ENCODE results near the gene TEX51.

GRCh38 chr2:126902859-126903258, 4.2 kb downstream of the TEX51 start:
- no peak for TF ChIP-seq POLR2A (IDR thresholded peaks at IDR 0.05)
- TF ChIP-seq, protein P1, sequence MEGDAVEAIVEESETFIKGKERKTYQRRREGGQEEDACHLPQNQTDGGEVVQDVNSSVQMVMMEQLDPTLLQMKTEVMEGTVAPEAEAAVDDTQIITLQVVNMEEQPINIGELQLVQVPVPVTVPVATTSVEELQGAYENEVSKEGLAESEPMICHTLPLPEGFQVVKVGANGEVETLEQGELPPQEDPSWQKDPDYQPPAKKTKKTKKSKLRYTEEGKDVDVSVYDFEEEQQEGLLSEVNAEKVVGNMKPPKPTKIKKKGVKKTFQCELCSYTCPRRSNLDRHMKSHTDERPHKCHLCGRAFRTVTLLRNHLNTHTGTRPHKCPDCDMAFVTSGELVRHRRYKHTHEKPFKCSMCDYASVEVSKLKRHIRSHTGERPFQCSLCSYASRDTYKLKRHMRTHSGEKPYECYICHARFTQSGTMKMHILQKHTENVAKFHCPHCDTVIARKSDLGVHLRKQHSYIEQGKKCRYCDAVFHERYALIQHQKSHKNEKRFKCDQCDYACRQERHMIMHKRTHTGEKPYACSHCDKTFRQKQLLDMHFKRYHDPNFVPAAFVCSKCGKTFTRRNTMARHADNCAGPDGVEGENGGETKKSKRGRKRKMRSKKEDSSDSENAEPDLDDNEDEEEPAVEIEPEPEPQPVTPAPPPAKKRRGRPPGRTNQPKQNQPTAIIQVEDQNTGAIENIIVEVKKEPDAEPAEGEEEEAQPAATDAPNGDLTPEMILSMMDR (IDR thresholded peaks at IDR 0.05) = no peak

All from right lobe of liver (tissue), 4 donors.